Measurements from ENCODE around the gene MEGF9.

GRCh38 chr9:120735415-120736126 lies 21.3 kb upstream of the MEGF9 start:
- no peak for TF ChIP-seq CTCF (conservative IDR thresholded peaks at IDR 0.05)
- no peak for TF ChIP-seq ZFX (IDR thresholded peaks at IDR 0.05)

Measured in C4-2B (cell line).